GM19351 (cell line): Measurements from ENCODE around the gene ENDOD1.
"Not testable (repeated sequence)": the region's sequence is repeated elsewhere in the genome, so short reads cannot be mapped to it uniquely, and the experiment has no call there.

Experiments used
- ATAC-seq: cut with Tn5 transposase; IDR thresholded peaks from one replicate; pipeline ENCODE4 v1.9.1; 2021; ENCODE audit warnings: mild to moderate bottlenecking, moderate library complexity; ENCODE audit not compliant: unreplicated experiment

The ENDOD1 gene

DNA sequence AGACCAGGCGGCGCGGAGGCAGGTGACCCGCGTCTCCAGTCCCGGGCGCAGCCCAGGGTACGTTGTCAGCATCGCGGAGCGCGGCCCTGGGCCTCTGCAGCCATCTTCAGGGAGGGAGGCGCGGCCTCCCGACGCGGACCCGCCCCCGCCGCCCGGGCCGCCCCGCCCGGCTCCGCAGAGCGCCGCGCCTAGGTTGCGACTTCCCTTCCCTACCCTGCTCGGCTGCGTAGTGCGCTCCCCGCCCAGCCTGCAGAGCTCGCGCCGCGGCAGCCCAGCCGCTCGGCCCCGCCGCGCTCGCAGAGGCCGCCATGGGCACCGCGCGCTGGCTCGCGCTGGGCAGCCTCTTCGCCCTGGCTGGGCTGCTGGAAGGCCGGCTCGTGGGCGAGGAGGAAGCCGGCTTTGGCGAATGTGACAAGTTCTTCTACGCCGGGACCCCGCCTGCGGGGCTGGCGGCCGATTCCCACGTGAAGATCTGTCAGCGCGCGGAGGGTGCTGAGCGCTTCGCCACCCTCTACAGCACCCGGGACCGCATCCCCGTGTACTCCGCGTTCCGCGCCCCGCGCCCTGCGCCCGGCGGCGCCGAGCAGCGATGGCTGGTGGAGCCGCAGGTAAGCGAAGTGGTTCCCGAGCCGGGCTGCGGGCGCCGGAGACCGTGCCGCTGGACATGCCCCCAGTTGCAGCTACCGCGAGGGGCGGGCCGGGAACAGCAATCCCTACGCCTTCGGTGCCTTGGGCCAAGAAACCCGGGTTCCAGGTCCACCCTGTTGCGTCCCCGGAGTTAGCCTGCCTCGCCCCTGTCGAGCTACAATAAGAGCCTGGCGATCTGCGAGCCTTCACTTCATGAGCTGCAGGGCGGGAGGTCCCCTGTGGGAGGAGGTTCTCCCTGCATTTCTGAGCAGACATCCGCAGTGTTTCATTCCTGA, at the start of gene ENDOD1:
ENDOD1 (plus strand) TSS at position 227 of the 923 bp plus-strand sequence; CDS start at position 309, 82 bp downstream.
- peak; percentile 86 for ATAC-seq

- ATAC-seq: no peak
These were observed 47.4 kb upstream of the ENDOD1 start for GRCh38 chr11:95042239-95042638.

- no peak for ATAC-seq
These were observed 46.7 kb upstream of the ENDOD1 start for GRCh38 chr11:95042906-95043305.

DNA sequence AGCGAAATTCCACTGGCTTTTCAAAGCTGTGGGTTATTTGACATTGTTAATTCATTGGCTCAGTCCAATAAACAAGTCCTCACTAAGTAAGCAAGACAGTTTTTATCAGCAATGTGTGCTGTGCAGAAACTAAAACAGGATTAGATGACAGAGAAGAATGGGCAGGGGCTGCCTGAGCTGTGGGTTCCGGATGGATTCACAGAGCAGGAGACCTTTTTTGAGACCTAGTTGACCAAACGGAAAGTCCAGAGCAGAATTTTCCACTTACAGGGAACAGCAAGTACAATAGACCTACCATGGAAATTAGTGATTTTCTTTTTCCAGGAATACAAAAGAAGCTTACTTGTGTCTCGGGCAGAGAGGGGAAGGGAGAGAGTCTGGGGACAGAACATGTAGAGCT, 45.6 kb upstream of the ENDOD1 start:
- ATAC-seq: no peak

- ATAC-seq: no peak
These were observed 43.8 kb upstream of the ENDOD1 start for GRCh38 chr11:95045812-95046211.

DNA sequence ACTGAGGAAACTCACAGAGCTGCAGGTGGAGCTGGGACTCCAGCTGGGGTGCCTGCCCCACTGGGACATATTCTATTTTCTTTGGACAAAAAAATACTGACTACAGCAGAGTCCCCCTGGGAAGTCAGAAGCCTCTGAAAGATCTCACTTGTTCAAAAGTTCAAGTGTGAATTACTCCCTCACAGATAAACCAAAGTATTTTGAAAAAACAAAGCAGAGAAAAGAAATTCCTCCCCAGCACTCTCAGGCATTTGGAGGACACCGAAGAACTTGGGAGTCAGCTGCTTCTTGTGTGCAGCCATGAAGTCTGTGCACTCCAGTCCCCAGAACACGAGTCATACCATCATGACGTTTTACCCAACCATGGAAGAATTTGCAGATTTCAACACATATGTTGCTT, 40.5 kb upstream of the ENDOD1 start, which contains the start of gene KDM4F:
KDM4F (plus strand) TSS at position 301 of the 400 bp plus-strand sequence.
- not testable (repeated sequence) for ATAC-seq

DNA sequence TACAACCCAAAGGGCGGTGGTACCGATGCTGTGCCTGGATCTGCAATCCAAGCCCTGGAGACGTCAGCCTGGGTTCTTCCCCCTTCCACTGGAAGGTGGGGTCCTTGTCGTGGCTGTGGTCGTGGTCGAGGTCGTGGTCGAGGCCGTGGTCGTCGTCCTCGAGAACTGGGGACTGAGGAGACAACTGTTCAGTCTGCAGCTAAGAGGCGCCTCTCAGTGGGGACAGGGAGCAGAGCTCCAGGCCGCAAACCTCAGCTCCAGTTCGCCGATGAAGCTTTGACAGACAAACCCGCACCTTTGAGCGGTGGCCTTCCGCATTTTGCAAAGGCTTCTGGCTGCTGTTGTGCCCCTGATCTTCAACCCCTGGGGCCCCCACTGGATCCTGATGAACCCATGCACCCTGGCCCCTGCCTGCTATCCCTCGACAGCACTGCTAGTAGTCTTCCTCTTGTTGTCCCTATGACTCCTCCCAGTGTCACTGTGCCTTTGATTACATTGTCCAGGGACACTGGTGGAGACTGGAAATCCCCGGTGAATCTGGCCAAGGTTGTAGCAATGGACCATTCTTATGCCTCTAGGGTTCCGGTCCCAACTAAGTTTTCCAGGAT, 38.9 kb upstream of the ENDOD1 start:
- no peak for ATAC-seq

- no peak for ATAC-seq
These were observed 35.3 kb upstream of the ENDOD1 start for GRCh38 chr11:95054356-95054755.

GRCh38 chr11:95055283-95055897, 34.3 kb upstream of the ENDOD1 start:
- peak; percentile 98 for ATAC-seq

- no peak for ATAC-seq
These were observed 31.7 kb upstream of the ENDOD1 start for GRCh38 chr11:95057959-95058358.

- ATAC-seq: no peak
These were observed 31.0 kb upstream of the ENDOD1 start for GRCh38 chr11:95058621-95059020.

DNA sequence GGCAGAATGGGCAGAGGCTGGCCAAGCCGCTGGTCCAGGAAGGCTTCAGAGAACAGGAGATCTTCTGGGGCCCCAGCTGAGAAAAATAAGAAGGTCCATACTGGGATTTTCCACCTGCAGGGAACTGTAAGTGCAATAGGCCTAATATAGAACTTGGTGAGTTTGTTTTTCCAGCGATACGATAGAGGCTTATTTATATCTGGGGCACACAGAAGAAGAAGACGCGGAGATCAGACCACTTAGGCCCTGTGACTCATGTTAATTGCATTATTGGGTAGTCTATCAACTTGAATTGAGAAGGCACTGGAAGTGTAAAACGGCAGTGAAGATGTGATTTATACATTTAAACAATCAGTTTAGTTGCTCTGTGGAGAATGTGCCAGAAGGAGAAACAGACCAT, 30.6 kb upstream of the ENDOD1 start:
- ATAC-seq: no peak

DNA sequence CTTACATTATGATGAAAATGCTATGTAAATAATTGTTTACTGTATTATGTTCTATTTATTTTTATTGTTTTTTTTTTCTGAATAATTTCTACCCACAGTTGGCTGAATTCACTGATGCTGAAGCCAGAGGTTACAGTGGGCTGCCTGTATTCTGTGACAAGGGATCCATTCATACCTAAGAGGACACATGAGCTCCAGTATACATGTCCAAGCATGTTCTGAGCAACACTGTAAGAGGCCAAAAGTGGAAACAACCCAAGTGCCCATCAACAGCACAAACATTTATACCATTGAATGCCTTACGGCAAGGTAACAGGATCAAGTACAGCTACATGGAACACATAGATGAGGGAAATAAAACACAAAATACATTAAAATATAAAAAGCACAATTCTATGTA, 24.3 kb upstream of the ENDOD1 start:
- no peak for ATAC-seq

DNA sequence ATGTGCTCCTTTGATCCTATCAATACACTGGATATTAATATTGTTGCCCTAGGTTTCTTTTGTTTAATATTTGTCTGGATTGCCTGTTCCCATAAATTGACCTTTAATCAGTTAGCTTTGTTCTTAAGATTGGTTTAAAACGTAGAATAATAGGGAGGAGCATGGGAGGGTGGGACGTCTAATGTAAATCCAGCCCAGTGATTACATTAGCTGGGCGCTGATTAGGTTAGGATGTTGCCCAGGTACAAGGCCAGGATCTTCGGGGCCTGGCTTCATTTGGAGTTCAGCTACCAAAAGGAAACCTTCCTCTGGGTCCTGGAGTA, 23.0 kb upstream of the ENDOD1 start, which contains the start of gene SRSF8:
SRSF8 (plus strand) TSS at position 204 of the 323 bp plus-strand sequence. CDS start 308 bp downstream, outside the sequence.
- peak; percentile 44 for ATAC-seq

DNA sequence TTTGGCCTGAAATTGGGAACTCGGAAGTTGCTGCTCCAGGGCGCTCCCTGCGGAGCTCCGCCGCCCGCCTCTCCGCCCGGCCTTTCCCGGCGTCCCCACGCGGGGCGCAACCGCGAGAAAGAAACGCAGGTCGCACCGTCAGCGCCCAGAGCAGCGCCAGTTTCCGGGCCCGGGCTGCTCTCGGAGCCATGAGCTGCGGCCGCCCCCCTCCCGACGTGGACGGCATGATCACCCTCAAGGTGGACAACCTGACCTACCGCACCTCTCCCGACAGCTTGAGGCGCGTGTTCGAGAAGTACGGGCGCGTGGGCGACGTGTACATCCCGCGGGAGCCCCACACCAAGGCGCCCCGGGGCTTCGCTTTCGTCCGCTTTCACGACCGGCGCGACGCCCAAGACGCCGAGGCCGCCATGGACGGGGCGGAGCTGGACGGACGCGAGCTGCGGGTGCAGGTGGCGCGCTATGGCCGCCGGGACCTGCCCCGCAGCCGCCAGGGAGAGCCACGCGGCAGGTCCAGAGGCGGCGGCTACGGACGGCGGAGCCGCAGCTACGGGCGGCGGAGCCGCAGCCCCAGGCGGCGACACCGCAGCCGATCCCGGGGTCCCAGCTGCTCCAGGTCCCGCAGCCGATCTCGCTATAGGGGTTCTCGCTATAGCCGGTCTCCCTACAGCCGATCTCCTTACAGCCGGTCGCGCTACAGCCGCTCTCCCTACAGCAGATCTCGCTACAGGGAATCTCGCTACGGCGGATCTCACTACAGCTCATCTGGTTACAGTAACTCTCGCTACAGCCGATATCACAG, 22.4 kb upstream of the ENDOD1 start:
- ATAC-seq: peak; percentile 57

DNA sequence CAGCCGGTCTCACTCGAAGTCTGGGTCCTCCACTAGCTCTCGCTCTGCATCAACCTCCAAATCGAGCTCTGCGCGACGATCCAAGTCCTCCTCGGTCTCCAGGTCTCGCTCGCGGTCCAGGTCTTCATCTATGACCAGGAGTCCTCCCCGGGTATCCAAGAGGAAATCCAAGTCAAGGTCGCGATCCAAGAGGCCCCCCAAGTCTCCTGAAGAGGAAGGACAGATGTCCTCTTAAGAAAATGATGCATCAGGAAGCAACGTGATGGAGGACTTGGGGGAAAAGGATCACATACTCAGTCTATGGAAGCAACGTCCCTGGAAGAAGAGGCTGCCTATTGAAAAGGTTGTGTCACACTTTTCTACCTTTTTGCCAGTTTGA, 21.8 kb upstream of the ENDOD1 start:
- no peak for ATAC-seq

DNA sequence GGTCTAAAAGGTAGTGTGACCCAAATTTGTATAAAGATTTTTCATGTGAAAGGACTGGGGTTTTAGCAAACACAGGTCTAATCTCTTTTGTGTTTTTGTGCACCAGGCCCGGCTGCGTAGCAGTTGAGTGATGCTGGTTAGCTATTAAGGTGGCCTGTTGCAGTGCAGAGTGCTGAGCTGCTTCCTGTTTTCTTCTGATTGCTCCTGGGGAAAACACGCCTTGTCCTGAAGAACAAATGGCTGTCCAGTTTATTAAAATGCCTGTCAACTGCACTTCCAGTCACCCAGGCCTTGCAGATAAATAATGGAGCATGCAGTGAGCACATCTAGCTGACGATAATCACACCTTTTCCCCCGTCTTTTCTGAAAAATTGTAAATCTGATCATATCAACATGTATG, 21.1 kb upstream of the ENDOD1 start:
- peak; percentile 68 for ATAC-seq

GRCh38 chr11:95070471-95070870, 19.2 kb upstream of the ENDOD1 start:
- no peak for ATAC-seq

DNA sequence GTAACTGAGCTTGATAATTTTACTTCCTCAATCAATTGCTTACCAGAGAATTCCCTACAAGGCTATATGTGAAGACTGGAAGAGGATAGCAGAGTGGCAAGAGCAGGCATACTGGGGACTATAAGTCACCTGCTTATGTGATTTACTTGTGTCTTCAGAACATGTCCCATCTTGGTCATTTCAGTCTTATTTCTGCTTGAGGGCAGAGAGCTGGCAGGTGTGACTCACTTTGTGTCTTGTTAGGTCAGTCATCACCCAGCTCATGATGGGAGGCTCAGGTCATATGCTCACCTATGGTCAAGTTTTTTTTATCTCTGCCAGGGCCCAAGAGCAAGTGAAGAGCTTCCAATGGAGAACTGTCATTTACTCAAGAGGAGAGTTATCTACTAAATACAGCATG, 16.7 kb upstream of the ENDOD1 start:
- no peak for ATAC-seq

DNA sequence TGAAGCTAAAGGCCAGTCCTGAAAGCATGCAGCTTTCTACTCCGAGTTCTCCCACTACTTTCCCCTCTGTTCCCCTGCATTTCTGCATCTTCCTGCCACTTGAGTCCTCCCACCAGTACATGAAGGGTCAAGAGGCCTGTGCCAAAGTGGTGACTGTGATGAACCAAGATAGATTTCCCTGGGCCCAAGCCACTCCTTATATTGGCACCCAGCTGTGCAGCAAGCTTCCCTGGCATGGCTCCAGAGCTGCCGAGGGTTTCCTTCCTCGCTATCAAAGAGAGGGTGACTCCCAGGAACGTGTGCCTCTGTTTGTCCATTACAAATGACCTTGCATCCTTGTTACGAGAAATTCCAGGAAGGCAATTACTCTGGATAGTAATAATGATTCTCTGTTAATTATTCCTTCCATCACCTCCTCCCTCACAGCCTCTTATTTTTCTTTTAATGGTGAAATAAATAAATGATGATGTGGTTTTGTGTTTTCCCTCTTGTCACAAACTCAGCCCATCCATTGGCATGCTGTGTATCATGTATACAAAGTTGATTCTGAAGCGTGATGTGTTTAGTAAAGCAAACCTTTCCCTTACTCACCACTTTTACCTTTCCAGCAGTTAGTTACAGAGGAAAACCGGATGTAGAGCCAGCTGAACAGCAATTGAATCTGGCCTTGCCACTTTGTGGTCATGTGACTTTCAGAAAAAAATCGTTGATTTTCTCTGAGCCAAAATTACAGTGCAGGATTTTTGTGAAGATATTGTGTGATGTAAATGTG, 14.7 kb upstream of the ENDOD1 start:
- no peak for ATAC-seq
